ENCODE measurements around the gene RFPL4A.
"Not testable (repeated sequence)": the region's sequence is repeated elsewhere in the genome, so short reads cannot be mapped to it uniquely, and the experiment has no call there.

RFPL4A gene

GRCh38 chr19:55753401-55753800, 5.5 kb upstream of the RFPL4A start:
- no peak overlapping the region for H3K4me3 ChIP-seq (ENCODE audit: low read depth, low read length)
- TF ChIP-seq, protein P1, sequence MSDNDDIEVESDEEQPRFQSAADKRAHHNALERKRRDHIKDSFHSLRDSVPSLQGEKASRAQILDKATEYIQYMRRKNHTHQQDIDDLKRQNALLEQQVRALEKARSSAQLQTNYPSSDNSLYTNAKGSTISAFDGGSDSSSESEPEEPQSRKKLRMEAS (IDR thresholded peaks at IDR 0.05; ENCODE audit: low read depth, low read length), result no peak
- TF ChIP-seq POLR2A (IDR thresholded peaks at IDR 0.05; ENCODE audit: extremely low read depth, insufficient read length), result no peak
- no peak for TF ChIP-seq MYC (IDR thresholded peaks at IDR 0.05; ENCODE audit: low read depth, low read length)
- TF ChIP-seq CTCF (IDR thresholded peaks at IDR 0.05; ENCODE audit: low read depth, low read length), result no peak
- no peak for DNase-seq (ENCODE audit: low read depth)

DNA sequence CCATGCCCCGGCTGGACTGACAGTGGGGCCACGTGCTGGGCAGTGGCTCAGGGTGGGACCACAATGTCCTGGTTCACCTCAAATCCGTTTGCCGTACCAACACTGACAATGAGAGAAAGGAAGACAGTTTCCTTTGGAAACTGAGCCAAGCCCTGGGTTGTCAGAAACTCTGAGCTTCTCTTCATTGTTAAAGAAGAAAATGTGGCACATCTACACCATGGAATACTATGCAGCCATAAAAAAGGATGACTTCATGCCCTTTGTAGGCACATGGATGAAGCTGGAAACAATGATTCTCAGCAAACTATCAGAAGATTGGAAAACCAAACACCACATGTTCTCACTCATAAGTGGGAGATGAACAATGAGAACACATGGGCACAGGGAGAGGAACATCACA, 2.1 kb upstream of the RFPL4A start:
- not testable (repeated sequence) for DNase-seq (ENCODE audit: low read depth); H3K4me3 ChIP-seq (ENCODE audit: low read depth, low read length)

DNA sequence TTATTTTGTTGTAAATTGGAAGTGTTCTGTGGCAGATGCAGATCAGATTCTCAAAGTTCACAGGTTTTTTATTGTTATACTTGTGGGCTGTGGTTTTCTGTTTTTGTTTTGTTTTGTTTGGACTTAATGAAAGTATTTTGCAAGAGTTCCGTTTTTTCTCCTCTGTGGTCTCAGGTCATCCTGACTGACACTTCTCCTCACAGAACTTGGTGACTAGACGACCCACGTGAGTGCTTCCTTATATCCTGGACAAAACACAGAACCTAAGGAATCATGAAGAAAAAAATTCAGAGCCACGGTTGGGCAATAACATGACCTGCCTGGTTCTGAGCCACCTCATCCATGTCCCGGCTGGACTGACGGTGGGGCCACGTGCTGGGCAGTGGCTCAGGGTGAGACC, 7.6 kb downstream of the RFPL4A start:
- peak; percentile 26 for DNase-seq (ENCODE audit: low read depth)
- no peak for TF ChIP-seq MYC (IDR thresholded peaks at IDR 0.05; ENCODE audit: low read depth, low read length)
- TF ChIP-seq POLR2A (IDR thresholded peaks at IDR 0.05; ENCODE audit: extremely low read depth, insufficient read length), result no peak
- TF ChIP-seq CTCF (IDR thresholded peaks at IDR 0.05; ENCODE audit: low read depth, low read length), result no peak
- TF ChIP-seq, protein P1 (IDR thresholded peaks at IDR 0.05; ENCODE audit: low read depth, low read length), result no peak
- no peak overlapping the region for H3K4me3 ChIP-seq (ENCODE audit: low read depth, low read length)

GRCh38 chr19:55768818-55769217, 9.9 kb downstream of the RFPL4A start, which contains the start of gene RFPL4AL1:
TSS of gene RFPL4AL1 (plus strand) at chr19:55769118. CDS start at chr19:55771805, 2,687 bp downstream.
- not testable (repeated sequence) for H3K4me3 ChIP-seq (ENCODE audit: low read depth, low read length); DNase-seq (ENCODE audit: low read depth)

DNA sequence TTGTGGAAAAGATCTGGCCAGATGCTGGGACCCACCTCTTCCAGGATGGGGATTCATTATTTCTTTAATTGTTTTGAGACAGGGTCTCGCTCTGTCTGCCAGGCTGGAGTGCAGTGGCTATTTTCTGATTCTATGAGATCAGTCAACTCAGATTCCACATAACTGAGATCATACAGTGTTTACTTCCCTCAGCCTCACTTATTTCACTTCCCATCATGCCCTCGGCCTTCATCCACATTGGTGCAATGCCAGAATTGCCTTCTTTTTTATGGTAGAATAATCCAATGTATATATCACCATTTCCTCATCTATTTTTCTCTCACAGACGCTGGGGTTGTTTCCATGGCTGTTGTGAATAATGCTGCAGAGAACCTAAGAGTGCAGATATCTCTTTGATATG, 10.7 kb downstream of the RFPL4A start:
- H3K4me3 ChIP-seq (ENCODE audit: low read depth, low read length); DNase-seq (ENCODE audit: low read depth): not testable (repeated sequence)

DNA sequence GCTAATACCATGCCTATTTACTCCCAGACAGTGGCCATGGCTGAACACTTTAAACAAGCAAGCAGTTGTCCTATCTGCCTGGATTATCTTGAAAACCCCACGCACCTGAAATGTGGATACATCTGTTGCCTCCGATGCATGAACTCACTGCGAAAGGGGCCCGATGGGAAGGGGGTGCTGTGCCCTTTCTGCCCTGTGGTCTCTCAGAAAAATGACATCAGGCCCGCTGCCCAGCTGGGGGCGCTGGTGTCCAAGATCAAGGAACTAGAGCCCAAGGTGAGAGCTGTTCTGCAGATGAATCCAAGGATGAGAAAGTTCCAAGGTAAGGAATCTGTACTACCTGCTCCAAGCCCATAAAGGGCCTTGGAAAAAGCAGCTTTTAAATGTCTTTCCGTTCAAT, 18.6 kb downstream of the RFPL4A start:
- TF ChIP-seq CTCF (IDR thresholded peaks at IDR 0.05; ENCODE audit: low read depth, low read length) (peak; percentile 35), MYC (IDR thresholded peaks at IDR 0.05; ENCODE audit: low read depth, low read length) (no peak), POLR2A (IDR thresholded peaks at IDR 0.05; ENCODE audit: extremely low read depth, insufficient read length) (no peak)
- TF ChIP-seq, protein P1 (IDR thresholded peaks at IDR 0.05; ENCODE audit: low read depth, low read length), result no peak
- peak; percentile 9 for DNase-seq (ENCODE audit: low read depth)
- no peak overlapping the region for H3K4me3 ChIP-seq (ENCODE audit: low read depth, low read length)

DNA sequence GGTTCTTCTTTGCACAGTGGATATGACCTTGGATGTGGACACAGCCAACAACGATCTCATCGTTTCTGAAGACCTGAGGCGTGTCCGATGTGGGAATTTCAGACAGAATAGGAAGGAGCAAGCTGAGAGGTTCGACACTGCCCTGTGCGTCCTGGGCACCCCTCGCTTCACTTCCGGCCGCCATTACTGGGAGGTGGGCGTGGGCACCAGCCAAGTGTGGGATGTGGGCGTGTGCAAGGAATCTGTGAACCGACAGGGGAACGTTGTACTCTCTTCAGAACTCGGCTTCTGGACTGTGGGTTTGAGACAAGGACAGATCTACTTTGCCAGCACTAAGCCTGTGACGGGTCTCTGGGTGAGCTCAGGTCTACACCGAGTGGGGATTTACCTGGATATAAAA, 19.4 kb downstream of the RFPL4A start:
- TF ChIP-seq, protein P1 (IDR thresholded peaks at IDR 0.05; ENCODE audit: low read depth, low read length), result no peak
- no peak for TF ChIP-seq CTCF (IDR thresholded peaks at IDR 0.05; ENCODE audit: low read depth, low read length)
- no peak for TF ChIP-seq POLR2A (IDR thresholded peaks at IDR 0.05; ENCODE audit: extremely low read depth, insufficient read length)
- no peak for TF ChIP-seq MYC (IDR thresholded peaks at IDR 0.05; ENCODE audit: low read depth, low read length)
- no peak overlapping the region for H3K4me3 ChIP-seq (ENCODE audit: low read depth, low read length)
- DNase-seq (ENCODE audit: low read depth), result no peak

DNA sequence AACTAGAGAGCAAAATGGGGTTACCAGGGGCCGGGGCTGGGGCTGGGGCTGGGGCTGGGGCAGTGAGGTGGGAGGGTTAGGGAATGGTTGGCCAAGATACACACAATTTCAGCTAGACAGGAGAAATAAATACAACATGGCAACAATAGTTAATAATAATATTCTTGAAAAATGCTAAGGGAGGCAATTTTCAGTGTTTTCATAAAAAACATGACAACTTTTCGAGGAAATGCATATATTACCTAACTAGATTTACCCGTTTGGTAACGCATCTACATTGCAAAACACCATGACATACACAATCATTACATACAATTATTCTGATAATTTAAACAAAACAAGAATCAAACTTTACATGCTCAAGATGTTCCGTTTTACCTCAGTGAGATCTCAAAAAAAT, 22.2 kb downstream of the RFPL4A start:
- H3K4me3 ChIP-seq (ENCODE audit: low read depth, low read length), result no peak overlapping the region
- TF ChIP-seq, protein P1 (IDR thresholded peaks at IDR 0.05; ENCODE audit: low read depth, low read length), result no peak
- TF ChIP-seq CTCF (IDR thresholded peaks at IDR 0.05; ENCODE audit: low read depth, low read length) (no peak), POLR2A (IDR thresholded peaks at IDR 0.05; ENCODE audit: extremely low read depth, insufficient read length) (no peak), MYC (IDR thresholded peaks at IDR 0.05; ENCODE audit: low read depth, low read length) (no peak)
- no peak for DNase-seq (ENCODE audit: low read depth)
